Upper lobe of left lung (tissue), 6 donors: ENCODE measurements around the gene KRTAP10-11. TPM values are rescaled to one million over a fixed set of nuclear protein-coding genes. Genes with fewer than 3 reads are reported as not detected.
"Not testable (repeated sequence)": the region's sequence is repeated elsewhere in the genome, so short reads cannot be mapped to it uniquely, and the experiment has no call there.

Experiments
- ATAC-seq, 2 donors: fragments of 200-7000 bp; cut with Tn5 transposase; one replicate each; pipeline ENCODE4 v1.9.1; 2022; ENCODE audit warnings: mild to moderate bottlenecking in 2 of 2, moderate library complexity in 2 of 2; ENCODE audit not compliant: low FRiP score in 2 of 2
- DNase-seq, 2 donors: peaks; one replicate each; pipeline ENCODE4 v3.0.0-alpha.2; 2019 to 2020
- H3K27ac ChIP-seq, 4 donors: fragments of 200-600 bp; sonication (generic); one replicate each; pipeline ENCODE4 v1.5.1; 2016 to 2019
- H3K27me3 ChIP-seq, 4 donors: fragments of 200-600 bp; sonication (generic); one replicate each; pipeline ENCODE4 v1.5.1; 2017 to 2019
- H3K36me3 ChIP-seq, 4 donors: fragments of 200-600 bp; sonication (generic); one replicate each; pipeline ENCODE4 v1.5.1; 2016 to 2019
- H3K4me1 ChIP-seq, 4 donors: fragments of 200-600 bp; sonication (generic); one replicate each; pipeline ENCODE4 v1.5.1; 2018 to 2019
- H3K4me3 ChIP-seq, 4 donors: fragments of 200-600 bp; sonication (generic); one replicate each; pipeline ENCODE4 v1.5.1; 2017 to 2019; ENCODE audit warnings: mild to moderate bottlenecking in 2 of 4, moderate library complexity in 1 of 4
- H3K9me3 ChIP-seq, 4 donors: fragments of 200-600 bp; sonication (generic); one replicate each; pipeline ENCODE4 v1.5.1; 2018 to 2019
- EP300 ChIP-seq, 4 donors: sonication (generic); formaldehyde crosslinking; IDR thresholded peaks; one replicate each; pipeline ENCODE4 v1.5.1; 2017; ENCODE audit warnings: antibody characterized with exemption in 4 of 4, control low read depth in 2 of 4
- POLR2A ChIP-seq, 4 donors: fragments of 450-650 bp; IDR thresholded peaks; one replicate each; pipeline ENCODE4 v1.5.1; 2016 to 2017; ENCODE audit warnings: antibody characterized with exemption in 4 of 4, mild to moderate bottlenecking in 2 of 4
- POLR2AphosphoS5 ChIP-seq, 2 donors: sonication (generic); formaldehyde crosslinking; IDR thresholded peaks; one replicate each; pipeline ENCODE4 v1.5.1; 2017; ENCODE audit warnings: antibody characterized with exemption in 2 of 2
- WGBS, 2 donors: methylation state at CpG; one replicate each; pipeline ENCODE4 v1.1.5; 2017 to 2018; 5-methylcytosine and 5-hydroxymethylcytosine counted together
- total RNA-seq, 6 donors: library from RNA; depleted of rRNA in 4 of 6; stranded (reverse); fragments of >200 nt in 4 of 6; gene quantifications; one replicate each; pipeline versions ENCODE4 v1.1.0 to v1.2.1, GENCODE V29; 2016 to 2021
- TF ChIP-seq, protein P1 (sequence below), 6 experiments: fragments of 450-650 bp in 4 of 6; fragments of 200-600 bp in 2 of 6; sonication (generic) in 2 of 6; IDR thresholded peaks; one replicate each; pipeline ENCODE4 v1.5.1; 2016 to 2019; ENCODE audit warnings: antibody characterized with exemption in 6 of 6
- donor health status: DM: no; HTN: no; CAD: no; lungs with moderate emphysema.
- donor health status: DM: no; HTN: yes; CAD: no; lungs with severe emphysema.

KRTAP10-11 gene
- total RNA-seq, 6 donors from 2014 or later: not detected

DNA sequence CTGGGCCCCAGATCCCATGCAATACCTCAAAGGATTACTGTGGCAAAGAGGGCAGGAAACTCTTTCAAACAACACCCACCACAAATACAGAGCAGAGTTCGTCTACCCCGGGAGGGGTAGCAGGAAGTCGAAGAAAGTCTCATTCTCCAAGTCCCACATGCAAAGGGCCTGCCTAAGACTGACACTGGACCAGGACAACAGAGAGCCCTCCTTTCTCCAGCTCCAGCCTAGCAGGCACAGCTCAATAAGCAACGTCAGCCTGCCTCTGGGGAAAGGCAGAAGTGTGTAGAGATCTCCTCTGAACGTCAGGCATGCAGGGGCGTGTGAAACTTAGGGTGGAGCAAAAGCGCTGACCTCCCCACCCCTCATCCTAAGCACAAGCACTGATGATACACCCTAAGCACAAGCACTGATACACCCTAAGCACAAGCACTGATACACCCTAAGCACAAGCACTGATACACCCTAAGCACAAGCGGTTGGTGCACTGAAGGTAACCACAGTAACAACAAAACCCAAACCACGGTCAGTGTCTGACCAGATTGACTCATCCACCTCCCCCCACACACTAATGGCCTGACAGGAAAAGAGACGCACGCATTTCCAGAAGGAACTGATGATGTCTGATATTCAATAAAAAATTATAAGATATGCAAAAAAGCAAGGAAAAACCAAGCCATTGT lies 12.8 kb downstream of the KRTAP10-11 start:
- no peak overlapping the region for H3K4me3 ChIP-seq
- H3K27me3 ChIP-seq: peaks cover 0 to 5% (median 0%) of the 10 kb centered on the region in 4 donors
- no peaks in the 10 kb centered on the region for H3K36me3 ChIP-seq
- H3K9me3 ChIP-seq: peaks cover 0 to 6% (median 0%) of the 10 kb centered on the region in 4 donors
- ATAC-seq (peak in 1 of 2 donors; percentile 21), DNase-seq (no peak)
- no peak for TF ChIP-seq POLR2AphosphoS5 (IDR thresholded peaks at IDR 0.05)
- TF ChIP-seq, protein P1, sequence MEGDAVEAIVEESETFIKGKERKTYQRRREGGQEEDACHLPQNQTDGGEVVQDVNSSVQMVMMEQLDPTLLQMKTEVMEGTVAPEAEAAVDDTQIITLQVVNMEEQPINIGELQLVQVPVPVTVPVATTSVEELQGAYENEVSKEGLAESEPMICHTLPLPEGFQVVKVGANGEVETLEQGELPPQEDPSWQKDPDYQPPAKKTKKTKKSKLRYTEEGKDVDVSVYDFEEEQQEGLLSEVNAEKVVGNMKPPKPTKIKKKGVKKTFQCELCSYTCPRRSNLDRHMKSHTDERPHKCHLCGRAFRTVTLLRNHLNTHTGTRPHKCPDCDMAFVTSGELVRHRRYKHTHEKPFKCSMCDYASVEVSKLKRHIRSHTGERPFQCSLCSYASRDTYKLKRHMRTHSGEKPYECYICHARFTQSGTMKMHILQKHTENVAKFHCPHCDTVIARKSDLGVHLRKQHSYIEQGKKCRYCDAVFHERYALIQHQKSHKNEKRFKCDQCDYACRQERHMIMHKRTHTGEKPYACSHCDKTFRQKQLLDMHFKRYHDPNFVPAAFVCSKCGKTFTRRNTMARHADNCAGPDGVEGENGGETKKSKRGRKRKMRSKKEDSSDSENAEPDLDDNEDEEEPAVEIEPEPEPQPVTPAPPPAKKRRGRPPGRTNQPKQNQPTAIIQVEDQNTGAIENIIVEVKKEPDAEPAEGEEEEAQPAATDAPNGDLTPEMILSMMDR (IDR thresholded peaks at IDR 0.05): no peak
- TF ChIP-seq EP300 (IDR thresholded peaks at IDR 0.05): no peak
- TF ChIP-seq POLR2A (IDR thresholded peaks at IDR 0.05): no peak
- H3K4me1 ChIP-seq: no peaks in the 10 kb centered on the region
- WGBS, 2 donors: 45 to 59% methylated on average over 10 of the region's 11 CpGs
- H3K27ac ChIP-seq: peak overlapping the region in 1 of 4 donors; percentile 27

DNA sequence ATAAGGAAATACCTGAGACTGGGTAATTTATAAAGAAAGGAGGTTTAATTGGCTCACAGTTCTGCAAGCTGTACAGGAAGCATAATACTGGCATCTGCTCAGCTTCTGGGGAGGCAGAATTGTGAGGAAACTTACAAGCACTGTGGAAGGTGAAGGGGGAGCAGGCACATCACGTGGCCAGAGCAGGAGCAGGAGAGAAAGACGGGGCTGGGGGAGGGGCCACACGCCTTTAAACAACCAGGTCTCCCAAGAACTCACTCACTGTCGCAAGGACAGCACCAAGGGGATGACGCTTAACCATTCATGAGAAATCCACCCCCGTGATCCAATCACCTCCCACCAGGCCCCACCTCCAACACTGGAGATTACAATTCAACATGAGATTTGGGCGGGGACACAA lies 15.4 kb downstream of the KRTAP10-11 start:
- not testable (repeated sequence) for H3K27ac ChIP-seq, H3K27me3 ChIP-seq, H3K9me3 ChIP-seq, DNase-seq, H3K4me1 ChIP-seq, H3K4me3 ChIP-seq, H3K36me3 ChIP-seq, ATAC-seq
- 62 to 64% methylated on average over 7 of the region's 7 CpGs for WGBS, 2 donors

DNA sequence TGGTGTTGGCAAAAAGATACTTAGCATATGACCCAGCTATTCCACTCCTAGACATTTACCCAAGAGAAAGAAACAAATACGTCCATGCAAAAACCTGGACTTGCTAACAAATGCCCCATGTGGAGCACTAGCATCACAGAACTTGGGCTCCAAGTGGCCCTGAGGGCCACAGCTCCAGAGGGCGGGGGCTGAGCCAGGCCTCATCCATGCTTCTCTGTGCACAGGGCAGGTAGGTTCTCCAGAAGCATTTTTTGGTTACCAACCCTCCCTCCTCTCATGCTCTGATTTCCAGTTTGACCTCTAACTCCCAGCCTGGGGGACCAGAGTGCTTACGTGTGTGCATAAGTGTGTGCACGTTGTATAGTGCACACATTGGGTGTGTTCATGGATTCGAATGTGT lies 18.5 kb downstream of the KRTAP10-11 start:
- DNase-seq: no peak
- no peaks in the 10 kb centered on the region for H3K4me1 ChIP-seq
- no peaks in the 10 kb centered on the region for H3K36me3 ChIP-seq
- no peaks in the 10 kb centered on the region for H3K9me3 ChIP-seq
- WGBS, 2 donors: 69 to 90% methylated on average over 5 of the region's 5 CpGs
- H3K27me3 ChIP-seq: no peaks in the 10 kb centered on the region
- H3K27ac ChIP-seq: no peak overlapping the region
- H3K4me3 ChIP-seq: no peak overlapping the region
- TF ChIP-seq, protein P1 (IDR thresholded peaks at IDR 0.05): no peak
- no peak for TF ChIP-seq POLR2AphosphoS5 (IDR thresholded peaks at IDR 0.05)
- no peak for TF ChIP-seq EP300 (IDR thresholded peaks at IDR 0.05)
- TF ChIP-seq POLR2A (IDR thresholded peaks at IDR 0.05): no peak
- ATAC-seq: no peak

DNA sequence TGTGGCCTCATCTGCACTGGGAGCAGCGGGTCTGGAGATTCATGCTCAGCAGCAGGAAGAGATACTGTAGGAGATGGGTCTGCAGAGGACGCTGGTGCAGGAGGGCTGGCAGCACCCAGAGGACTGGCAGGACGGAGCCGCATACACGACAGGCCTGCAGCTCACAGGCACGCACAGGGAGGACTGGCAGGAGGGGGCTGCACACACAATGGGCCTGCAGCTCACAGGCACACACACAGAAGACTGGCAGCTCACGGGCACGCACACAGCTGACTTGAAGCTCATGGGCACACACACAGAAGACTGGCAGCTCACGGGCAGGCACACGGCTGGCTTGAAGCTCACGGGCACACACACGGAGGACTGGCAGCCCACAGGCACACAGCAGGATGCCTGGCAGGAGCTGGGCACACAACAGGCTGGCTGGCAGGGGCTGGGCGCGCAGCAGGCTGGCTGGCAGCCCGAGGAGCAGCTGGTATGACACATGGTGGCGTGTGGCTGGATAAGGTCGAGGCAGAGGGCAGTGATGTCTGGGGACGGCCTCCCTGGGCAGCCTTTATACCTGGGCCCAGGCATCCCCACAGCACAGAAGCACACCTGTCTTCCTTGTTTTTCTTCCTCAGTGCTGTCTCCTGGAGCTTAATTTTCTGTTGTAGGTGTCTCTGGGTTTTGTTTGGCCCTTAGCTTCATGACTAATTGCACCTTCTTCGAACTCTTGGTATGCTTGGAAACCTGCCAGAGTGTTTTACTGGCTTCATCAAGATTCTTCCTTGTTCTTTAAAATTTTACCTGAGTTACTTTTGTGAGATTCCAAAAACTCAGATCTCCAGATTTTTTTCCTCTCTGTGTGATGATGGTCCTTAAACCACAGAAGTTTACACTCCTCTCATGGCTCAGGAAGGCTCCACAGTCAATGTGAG lies 20.4 kb downstream of the KRTAP10-11 start, which contains the start of gene KRTAP12-2:
KRTAP12-2 (minus strand) TSS at position 527 of the 920 bp plus-strand sequence; CDS start at position 486, 41 bp downstream.
- Histone ChIP-seq H3K9me3 (peaks cover 0 to 12% (median 0%) of the 10 kb centered on the region in 4 donors), H3K27me3 (no peaks in the 10 kb centered on the region), H3K4me3 (no peak within 1 kb of the TSS), H3K4me1 (no peaks in the 10 kb centered on the region), H3K27ac (no peak within 1 kb of the TSS), H3K36me3 (no peaks in the 10 kb centered on the region)
- DNase-seq (no peak), ATAC-seq (peak in 1 of 2 donors; percentile 41)
- TF ChIP-seq, protein P1 (IDR thresholded peaks at IDR 0.05): no peak
- TF ChIP-seq POLR2A (IDR thresholded peaks at IDR 0.05) (no peak), EP300 (IDR thresholded peaks at IDR 0.05) (no peak), POLR2AphosphoS5 (IDR thresholded peaks at IDR 0.05) (no peak)
- 50 to 71% methylated on average over 7 to 16 of the region's 19 CpGs for WGBS, 2 donors

DNA sequence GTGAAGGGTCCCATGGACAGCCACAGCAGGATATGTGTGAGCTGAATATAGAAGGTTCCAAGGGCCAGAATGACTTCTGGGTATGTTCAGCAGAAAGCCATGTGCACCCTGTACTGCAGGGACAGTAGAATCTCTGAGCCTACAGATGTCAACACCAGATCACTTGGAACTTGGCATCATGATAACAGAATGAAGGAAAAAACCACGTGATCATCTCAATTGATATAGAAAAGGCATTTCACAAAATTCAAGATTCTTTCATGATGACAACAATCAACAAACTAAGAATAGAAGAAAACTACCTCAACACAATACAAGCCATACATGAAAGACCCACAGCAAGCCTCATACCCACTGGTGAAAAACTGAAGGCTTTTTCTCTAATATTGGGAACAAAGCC lies 21.4 kb downstream of the KRTAP10-11 start:
- no peaks in the 10 kb centered on the region for H3K4me1 ChIP-seq
- peaks cover 0 to 19% (median 0%) of the 10 kb centered on the region in 4 donors for H3K9me3 ChIP-seq
- no peaks in the 10 kb centered on the region for H3K27me3 ChIP-seq
- ATAC-seq (no peak), DNase-seq (no peak)
- 71 to 83% methylated on average over 1 of the region's 1 CpG for WGBS, 2 donors
- TF ChIP-seq EP300 (IDR thresholded peaks at IDR 0.05) (no peak), POLR2A (IDR thresholded peaks at IDR 0.05) (no peak), POLR2AphosphoS5 (IDR thresholded peaks at IDR 0.05) (no peak)
- TF ChIP-seq, protein P1 (IDR thresholded peaks at IDR 0.05): no peak
- no peak overlapping the region for H3K4me3 ChIP-seq
- no peak overlapping the region for H3K27ac ChIP-seq
- H3K36me3 ChIP-seq: no peaks in the 10 kb centered on the region
